Right lobe of liver (tissue), 6 donors: Measurements from ENCODE around the gene CA14. TPM values are rescaled to one million over a fixed set of nuclear protein-coding genes. Genes with fewer than 3 reads are reported as not detected.

ENCODE experiments used
- ATAC-seq, 4 donors: fragments of 200-7000 bp; cut with Tn5 transposase; one replicate each; pipeline ENCODE4 v1.9.1; 2020; ENCODE audit warnings: mild to moderate bottlenecking in 4 of 4, moderate library complexity in 4 of 4
- DNase-seq, 3 donors: peaks; one replicate each; pipeline ENCODE4 v3.0.0-alpha.2; 2020
- H3K27ac ChIP-seq, 3 donors: fragments of 200-600 bp; one replicate each; pipeline ENCODE4 v1.8.0; 2022
- H3K27me3 ChIP-seq, 2 donors: fragments of 200-600 bp; one replicate each; pipeline ENCODE4 v1.8.0; 2022
- H3K36me3 ChIP-seq, 4 donors: fragments of 200-600 bp; sonication (generic) in 1 of 4; one replicate each; pipeline versions ENCODE4 v1.5.1 to v1.8.0; 2017 to 2022; ENCODE audit warnings: control low read depth in 1 of 4
- H3K4me1 ChIP-seq, 4 donors: fragments of 200-600 bp; sonication (generic) in 1 of 4; one replicate each; pipeline versions ENCODE4 v1.5.1 to v1.8.0; 2017 to 2022; ENCODE audit warnings: control low read depth in 1 of 4
- H3K4me3 ChIP-seq, 3 donors: fragments of 200-600 bp; one replicate each; pipeline ENCODE4 v1.8.0; 2022
- H3K9me3 ChIP-seq, 4 donors: fragments of 200-600 bp; sonication (generic) in 1 of 4; one replicate each; pipeline versions ENCODE4 v1.5.1 to v1.8.0; 2017 to 2022; ENCODE audit warnings: control low read depth in 1 of 4
- CTCF ChIP-seq, 4 donors: fragments of 200-600 bp in 3 of 4; fragments of 450-650 bp in 1 of 4; IDR thresholded peaks; one replicate each; pipeline versions ENCODE4 v1.5.1 to v1.8.0; 2016 to 2022; ENCODE audit warnings: antibody characterized with exemption in 4 of 4, mild to moderate bottlenecking in 2 of 4
- POLR2A ChIP-seq: fragments of 450-650 bp; IDR thresholded peaks from one replicate; pipeline ENCODE4 v1.6.1; 2017; ENCODE audit warnings: antibody characterized with exemption, mild to moderate bottlenecking
- WGBS: methylation state at CpG from one replicate; pipeline ENCODE4 v1.1.6; 2018; ENCODE audit warnings: low coverage, low lambda C conversion rate; ENCODE audit not compliant: insufficient coverage; ENCODE audit errors: missing lambda C conversion rate; 5-methylcytosine and 5-hydroxymethylcytosine counted together
- intact Hi-C, 2 donors: fragments of 100-400 bp; cut with DNase I; formaldehyde crosslinking; loops; one replicate each; pipeline versions ENCODE4 v1.11.2 to v1.14.1; 2022
- total RNA-seq, 6 experiments: library from RNA; depleted of rRNA in 2 of 6; stranded (reverse); fragments of >200 nt in 2 of 6; fragmentation: NEBNext Ultra II Directional in 3 of 6; extraction: Animal tissue kit (Norgen Biotek cat#: 25700) in 3 of 6; gene quantifications; one replicate each; pipeline versions ENCODE4 v1.1.0 to v1.2.4, GENCODE V29; 2016 to 2023
- donor health status: DM: no; HTN: yes; CAD: no.
- donor health status: DM: no; HTN: no; CAD: no.
- donor health status: DM: no; HTN: no; CAD: no.
- donor health status: DM: no; HTN: yes; CAD: no.
- donor health status: DM: no; HTN: yes; CAD: no.

The CA14 gene
- total RNA-seq, 6 experiments from 2014 or later: 0.20 to 4.8 (median 0.56) TPM; not detected in 1

- WGBS: 9% methylated on average over 15 of the region's 15 CpGs
Measured at GRCh38 chr1:150233359-150234308, 23.9 kb upstream of the CA14 start.

GRCh38 chr1:150234309-150234565 is 23.3 kb upstream of the CA14 start:
- intact Hi-C loops: no loop called here
- ATAC-seq (no peak), DNase-seq (no peak)
- peak overlapping the region; percentile 76 to 86 (median 80) for H3K4me3 ChIP-seq
- H3K27ac ChIP-seq: peak overlapping the region; percentile 97 to 98 (median 97)
- no peaks in the 10 kb centered on the region for H3K27me3 ChIP-seq
- peaks cover 0 to 6% (median 0%) of the 10 kb centered on the region in 4 donors for H3K36me3 ChIP-seq
- peaks cover 0 to 11% (median 0%) of the 10 kb centered on the region in 4 donors for H3K4me1 ChIP-seq
- TF ChIP-seq POLR2A (no peak), CTCF (IDR thresholded peaks at IDR 0.05) (no peak)
- 0% methylated on average over 9 of the region's 9 CpGs for WGBS
- H3K9me3 ChIP-seq: no peaks in the 10 kb centered on the region

More at GRCh38 chr1:150233359-150234308, 23.9 kb upstream of the CA14 start:
- Histone ChIP-seq H3K36me3 (peaks cover 0 to 12% (median 0%) of the 10 kb centered on the region in 4 donors), H3K27me3 (no peaks in the 10 kb centered on the region), H3K9me3 (no peaks in the 10 kb centered on the region), H3K4me3 (peak overlapping the region; percentile 76 to 86 (median 80)), H3K4me1 (peaks cover 0 to 11% (median 0%) of the 10 kb centered on the region in 4 donors), H3K27ac (peak overlapping the region; percentile 97 to 98 (median 97))
- DNase-seq: no peak
- no peak for TF ChIP-seq CTCF (IDR thresholded peaks at IDR 0.05)
- TF ChIP-seq POLR2A: no peak
- intact Hi-C loops: no loop called here
- ATAC-seq: no peak

- intact Hi-C loops: no loop called here
- peak; percentile 70 for TF ChIP-seq POLR2A
- TF ChIP-seq CTCF (IDR thresholded peaks at IDR 0.05): no peak
- peak overlapping the region; percentile 97 to 98 (median 97) for H3K27ac ChIP-seq
- ATAC-seq (peak; percentile 62 to 72 (median 64)), DNase-seq (peak; percentile 84 to 91 (median 88))
- H3K4me1 ChIP-seq: peaks cover 0 to 11% (median 0%) of the 10 kb centered on the region in 4 donors
- no peaks in the 10 kb centered on the region for H3K9me3 ChIP-seq
- peak overlapping the region; percentile 76 to 86 (median 80) for H3K4me3 ChIP-seq
- H3K36me3 ChIP-seq: peaks cover 0 to 4% (median 0%) of the 10 kb centered on the region in 4 donors
- 0% methylated on average over 38 of the region's 78 CpGs for WGBS
- H3K27me3 ChIP-seq: no peaks in the 10 kb centered on the region
Measured at GRCh38 chr1:150234566-150235293, 22.8 kb upstream of the CA14 start.

GRCh38 chr1:150235294-150235851 is 22.2 kb upstream of the CA14 start:
- WGBS: under 1% methylated on average over 15 of the region's 27 CpGs
- H3K27ac ChIP-seq: peak overlapping the region; percentile 97 to 98 (median 97)
- intact Hi-C loops: no loop called here
- H3K4me1 ChIP-seq: peaks cover 0 to 11% (median 0%) of the 10 kb centered on the region in 4 donors
- no peak for TF ChIP-seq POLR2A
- TF ChIP-seq CTCF (IDR thresholded peaks at IDR 0.05): no peak
- no peaks in the 10 kb centered on the region for H3K27me3 ChIP-seq
- DNase-seq: peak in 2 of 3 donors; percentile 44 to 61
- peak; percentile 4 to 20 (median 6) for ATAC-seq
- H3K36me3 ChIP-seq: peaks cover 0 to 4% (median 0%) of the 10 kb centered on the region in 4 donors
- peak overlapping the region; percentile 76 to 86 (median 80) for H3K4me3 ChIP-seq
- no peaks in the 10 kb centered on the region for H3K9me3 ChIP-seq
